ENCODE data around the gene BBOX1.
"Not testable (repeated sequence)": the region's sequence is repeated elsewhere in the genome, so short reads cannot be mapped to it uniquely, and the experiment has no call there.

BBOX1 gene

DNA sequence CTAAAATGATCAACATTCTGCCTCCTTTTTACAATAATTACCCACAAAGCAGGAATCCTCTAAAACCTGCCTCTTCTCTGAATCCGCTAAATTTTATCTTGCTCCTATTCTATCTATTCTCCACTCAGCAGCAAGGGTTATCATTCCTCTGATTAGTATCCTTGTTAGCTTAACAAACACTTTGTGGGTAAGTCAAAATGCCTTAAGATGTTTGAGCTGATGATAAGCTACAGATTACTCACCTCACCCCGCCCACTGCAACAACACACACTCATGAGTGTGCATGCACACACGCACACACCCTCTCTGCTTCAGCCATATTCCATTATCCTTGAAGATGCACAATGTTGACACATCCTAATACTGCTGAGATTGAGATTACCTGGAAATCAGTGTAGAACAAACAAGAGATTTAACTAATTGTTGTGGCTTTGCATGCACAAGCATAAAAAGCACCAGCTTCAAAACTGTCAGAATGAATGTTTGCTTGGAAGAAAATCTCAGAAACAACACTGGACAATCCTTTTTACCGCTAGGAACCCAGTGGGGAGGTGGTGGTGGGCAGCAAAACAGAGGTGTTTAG is 130.9 kb downstream of the BBOX1 start:
- DNase-seq: no peak
- Mint-ChIP-seq H3K36me3 (ENCODE audit: low read depth) (peaks cover 10% of the 10 kb centered on the region), H3K27me3 (ENCODE audit: low read depth, poor library complexity) (no peaks in the 10 kb centered on the region), H3K27ac (no peak overlapping the region), H3K4me3 (no peak overlapping the region), H3K4me1 (no peaks in the 10 kb centered on the region), H3K9me3 (no peaks in the 10 kb centered on the region)
- TF ChIP-seq, protein P1, sequence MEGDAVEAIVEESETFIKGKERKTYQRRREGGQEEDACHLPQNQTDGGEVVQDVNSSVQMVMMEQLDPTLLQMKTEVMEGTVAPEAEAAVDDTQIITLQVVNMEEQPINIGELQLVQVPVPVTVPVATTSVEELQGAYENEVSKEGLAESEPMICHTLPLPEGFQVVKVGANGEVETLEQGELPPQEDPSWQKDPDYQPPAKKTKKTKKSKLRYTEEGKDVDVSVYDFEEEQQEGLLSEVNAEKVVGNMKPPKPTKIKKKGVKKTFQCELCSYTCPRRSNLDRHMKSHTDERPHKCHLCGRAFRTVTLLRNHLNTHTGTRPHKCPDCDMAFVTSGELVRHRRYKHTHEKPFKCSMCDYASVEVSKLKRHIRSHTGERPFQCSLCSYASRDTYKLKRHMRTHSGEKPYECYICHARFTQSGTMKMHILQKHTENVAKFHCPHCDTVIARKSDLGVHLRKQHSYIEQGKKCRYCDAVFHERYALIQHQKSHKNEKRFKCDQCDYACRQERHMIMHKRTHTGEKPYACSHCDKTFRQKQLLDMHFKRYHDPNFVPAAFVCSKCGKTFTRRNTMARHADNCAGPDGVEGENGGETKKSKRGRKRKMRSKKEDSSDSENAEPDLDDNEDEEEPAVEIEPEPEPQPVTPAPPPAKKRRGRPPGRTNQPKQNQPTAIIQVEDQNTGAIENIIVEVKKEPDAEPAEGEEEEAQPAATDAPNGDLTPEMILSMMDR (IDR thresholded peaks at IDR 0.05): no peak

DNA sequence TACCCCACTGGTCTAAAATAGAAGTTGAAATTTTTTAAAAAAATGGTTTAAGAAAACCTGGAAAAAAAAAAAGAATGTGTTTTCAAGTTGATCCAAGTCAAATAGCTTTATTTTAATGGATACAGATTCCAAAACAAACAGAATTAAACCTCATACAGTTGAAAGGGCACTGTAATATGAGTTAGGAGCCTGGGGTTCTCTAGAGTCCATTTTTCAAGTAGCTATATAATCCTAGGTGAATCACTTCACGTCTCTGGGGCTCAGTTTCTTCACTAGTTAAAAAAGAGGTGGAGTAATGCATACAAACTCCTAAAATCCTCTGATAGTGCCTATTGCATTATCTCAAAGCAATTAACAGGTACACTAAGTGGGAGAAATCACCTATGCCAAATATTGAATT is 132.9 kb downstream of the BBOX1 start:
- H3K9me3 Mint-ChIP-seq: peaks cover 3% of the 10 kb centered on the region
- peaks cover 10% of the 10 kb centered on the region for H3K36me3 Mint-ChIP-seq (ENCODE audit: low read depth)
- H3K27me3 Mint-ChIP-seq (ENCODE audit: low read depth, poor library complexity): no peaks in the 10 kb centered on the region
- TF ChIP-seq, protein P1 (IDR thresholded peaks at IDR 0.05): no peak
- H3K4me1 Mint-ChIP-seq: no peaks in the 10 kb centered on the region
- DNase-seq: no peak
- H3K27ac Mint-ChIP-seq: no peak overlapping the region
- no peak overlapping the region for H3K4me3 Mint-ChIP-seq

DNA sequence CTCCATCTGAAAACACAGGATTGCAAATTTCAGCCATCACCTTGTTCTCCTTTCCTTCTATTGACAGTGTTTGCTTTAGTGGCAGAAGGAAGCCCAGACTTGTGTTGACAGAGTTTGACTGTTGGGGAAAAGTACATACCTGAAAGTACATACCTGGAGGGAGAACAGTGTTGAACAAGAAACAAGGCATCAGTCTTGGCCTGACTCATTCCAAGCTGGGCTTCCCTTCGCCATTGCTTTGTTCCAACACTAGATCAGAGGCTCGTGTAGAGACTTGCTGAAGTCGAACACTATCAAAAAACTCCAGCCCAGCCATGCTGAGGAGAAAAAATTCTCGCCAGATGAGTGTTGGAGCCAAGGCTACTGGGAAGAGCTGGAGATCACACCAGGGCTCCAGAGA is 133.4 kb downstream of the BBOX1 start:
- H3K4me3 Mint-ChIP-seq: no peak overlapping the region
- TF ChIP-seq, protein P1 (IDR thresholded peaks at IDR 0.05): no peak
- peaks cover 10% of the 10 kb centered on the region for H3K36me3 Mint-ChIP-seq (ENCODE audit: low read depth)
- no peaks in the 10 kb centered on the region for H3K4me1 Mint-ChIP-seq
- no peaks in the 10 kb centered on the region for H3K27me3 Mint-ChIP-seq (ENCODE audit: low read depth, poor library complexity)
- H3K27ac Mint-ChIP-seq: no peak overlapping the region
- no peak for DNase-seq
- peaks cover 3% of the 10 kb centered on the region for H3K9me3 Mint-ChIP-seq

DNA sequence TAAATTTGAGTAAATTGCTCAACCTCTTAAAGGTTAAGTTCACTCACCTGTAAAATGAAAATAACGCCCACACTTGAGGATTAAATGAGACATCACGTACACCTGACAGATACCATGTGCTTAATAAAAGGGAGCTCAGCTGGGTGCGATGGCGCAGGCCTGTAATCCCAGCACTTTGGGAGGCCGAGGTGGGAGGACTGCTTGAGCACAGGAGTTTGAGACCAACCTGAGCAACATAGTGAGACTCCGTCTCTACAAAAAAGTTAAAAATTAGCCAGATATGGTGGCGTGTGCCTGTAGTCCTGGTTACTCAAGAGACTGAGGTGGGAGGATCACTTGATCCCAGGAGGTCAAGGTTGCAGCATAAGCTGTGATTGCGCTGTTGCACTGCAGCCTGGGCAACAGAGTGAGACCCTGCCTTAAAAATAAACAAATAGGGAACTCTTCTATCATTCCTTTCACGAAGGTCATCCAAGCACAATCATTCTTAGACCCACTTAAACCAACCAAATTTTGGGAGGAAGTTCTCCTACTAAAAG is 134.1 kb downstream of the BBOX1 start:
- no peak for DNase-seq
- H3K9me3 Mint-ChIP-seq: peaks cover 3% of the 10 kb centered on the region
- TF ChIP-seq, protein P1 (IDR thresholded peaks at IDR 0.05): no peak
- H3K27me3 Mint-ChIP-seq (ENCODE audit: low read depth, poor library complexity): no peaks in the 10 kb centered on the region
- H3K27ac Mint-ChIP-seq: no peak overlapping the region
- no peak overlapping the region for H3K4me3 Mint-ChIP-seq
- H3K36me3 Mint-ChIP-seq (ENCODE audit: low read depth): peaks cover 5% of the 10 kb centered on the region
- H3K4me1 Mint-ChIP-seq: no peaks in the 10 kb centered on the region

DNA sequence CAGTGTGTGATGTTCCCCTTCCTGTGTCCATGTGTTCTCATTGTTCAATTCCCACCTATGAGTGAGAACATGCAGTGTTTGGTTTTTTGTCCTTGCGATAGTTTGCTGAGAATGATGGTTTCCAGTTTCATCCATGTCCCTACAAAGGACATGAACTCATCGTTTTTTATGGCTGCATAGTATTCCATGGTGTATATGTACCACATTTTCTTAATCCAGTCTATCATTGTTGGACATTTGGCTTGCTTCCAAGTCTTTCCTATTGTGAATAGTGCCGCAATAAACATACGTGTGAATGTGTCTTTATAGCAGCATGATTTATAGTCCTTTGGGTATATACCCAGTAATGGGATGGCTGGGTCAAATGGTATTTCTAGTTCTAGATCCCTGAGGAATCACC is 134.9 kb downstream of the BBOX1 start:
- H3K36me3 Mint-ChIP-seq (ENCODE audit: low read depth); DNase-seq; H3K4me1 Mint-ChIP-seq; H3K4me3 Mint-ChIP-seq; H3K27ac Mint-ChIP-seq; H3K27me3 Mint-ChIP-seq (ENCODE audit: low read depth, poor library complexity); H3K9me3 Mint-ChIP-seq: not testable (repeated sequence)
